ENCODE results near the gene GPC3.
A peak's percentile ranks its signal among the peaks of the same experiment; 100 is the strongest.
"Not testable (repeated sequence)": the region's sequence is repeated elsewhere in the genome, so short reads cannot be mapped to it uniquely, and the experiment has no call there.

GPC3 gene

DNA sequence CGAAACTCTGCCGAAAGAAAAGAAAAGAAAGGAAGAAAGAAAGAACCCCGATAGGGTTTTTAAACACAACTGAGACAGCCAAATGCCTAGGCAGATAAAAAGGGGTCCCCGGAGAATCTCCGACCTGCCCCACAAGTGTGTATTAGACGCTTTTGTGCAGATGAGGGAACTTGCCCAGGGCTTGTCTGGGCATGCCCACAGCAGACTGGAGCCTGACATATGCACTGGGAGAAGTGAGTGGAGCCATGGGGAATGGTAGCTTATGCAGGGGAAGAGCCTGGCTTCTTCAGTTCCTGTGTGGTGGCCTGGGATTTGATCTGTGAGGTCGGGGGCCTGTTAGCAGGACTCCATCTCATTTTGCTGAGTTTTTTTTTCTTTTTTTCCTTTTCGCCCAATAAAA is 199.0 kb downstream of the GPC3 start:
- no peaks in the 10 kb centered on the region for H3K9me3 Mint-ChIP-seq
- H3K27me3 Mint-ChIP-seq = no peaks in the 10 kb centered on the region
- no peak for ATAC-seq
- H3K27ac Mint-ChIP-seq = peak overlapping the region in 1 of 2 donors; percentile 19
- no peak overlapping the region for H3K4me3 Mint-ChIP-seq
- no peak for DNase-seq
- H3K4me1 Mint-ChIP-seq = no peaks in the 10 kb centered on the region

DNA sequence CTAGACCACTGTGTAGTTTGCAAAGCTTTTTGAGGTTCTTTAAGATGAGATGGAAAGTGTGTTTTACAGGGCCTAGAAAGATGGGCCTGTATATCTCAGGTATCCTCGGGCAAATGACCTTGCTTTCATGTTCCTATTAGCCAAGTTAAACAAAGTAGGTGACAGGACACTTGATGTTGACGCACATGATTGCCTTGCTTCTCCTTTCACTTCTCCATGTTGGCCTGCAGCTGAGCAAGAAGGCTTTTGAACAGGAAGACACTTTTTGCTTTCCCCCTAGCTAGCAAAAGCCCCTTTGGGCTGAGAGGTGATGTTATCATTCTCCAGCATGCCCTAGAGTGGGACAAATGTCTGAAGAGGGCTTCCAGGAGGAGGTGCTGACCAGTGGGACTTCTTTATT is 202.1 kb downstream of the GPC3 start:
- Mint-ChIP-seq H3K27me3 (no peaks in the 10 kb centered on the region), H3K4me1 (no peaks in the 10 kb centered on the region), H3K4me3 (no peak overlapping the region), H3K9me3 (no peaks in the 10 kb centered on the region), H3K27ac (no peak overlapping the region)
- no peak for ATAC-seq
- DNase-seq = no peak

DNA sequence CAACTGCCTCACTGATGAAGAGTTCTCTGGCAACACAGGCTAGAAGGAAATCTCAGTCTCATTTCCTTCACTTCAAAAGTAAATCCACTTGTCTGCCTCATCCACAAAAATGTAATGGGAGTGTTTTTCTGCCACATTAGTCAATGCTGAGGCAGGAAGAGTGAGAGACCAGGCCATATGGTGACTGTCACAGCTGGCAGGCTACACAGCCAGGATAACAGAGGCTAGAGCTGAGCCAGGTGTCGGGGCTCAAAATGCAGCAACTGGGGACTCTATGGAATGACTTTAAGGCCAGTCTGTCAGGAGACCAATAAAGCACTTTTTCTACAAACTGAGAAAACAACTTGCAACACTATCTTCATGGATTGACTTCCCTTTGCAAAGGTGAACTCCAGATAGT is 204.2 kb downstream of the GPC3 start:
- no peak overlapping the region for H3K4me3 Mint-ChIP-seq
- H3K4me1 Mint-ChIP-seq = no peaks in the 10 kb centered on the region
- DNase-seq (no peak), ATAC-seq (no peak)
- no peak overlapping the region for H3K27ac Mint-ChIP-seq
- no peaks in the 10 kb centered on the region for H3K27me3 Mint-ChIP-seq
- H3K9me3 Mint-ChIP-seq = no peaks in the 10 kb centered on the region

DNA sequence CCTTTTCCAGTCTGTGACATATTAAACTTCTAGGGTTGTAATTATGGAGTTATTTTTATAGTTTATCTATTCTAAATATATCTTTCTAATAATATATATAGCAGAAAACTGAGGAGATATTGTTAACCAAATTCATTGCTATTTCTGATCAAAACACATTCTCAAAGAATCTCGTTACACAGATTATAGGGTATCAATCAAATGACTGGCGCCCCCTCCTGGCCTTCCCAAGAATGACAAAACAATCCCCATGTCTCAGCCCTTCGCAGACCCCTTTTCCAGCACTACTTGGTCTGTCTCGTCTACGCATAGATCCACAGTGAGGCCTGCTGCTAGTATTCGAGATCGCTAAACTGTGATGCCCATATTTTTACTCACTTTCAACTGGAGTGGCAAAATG is 209.3 kb downstream of the GPC3 start:
- H3K4me1 Mint-ChIP-seq = no peaks in the 10 kb centered on the region
- no peaks in the 10 kb centered on the region for H3K9me3 Mint-ChIP-seq
- ATAC-seq (peak; percentile 50), DNase-seq (peak; percentile 15 to 18)
- H3K27me3 Mint-ChIP-seq = no peaks in the 10 kb centered on the region
- H3K27ac Mint-ChIP-seq = no peak overlapping the region
- H3K4me3 Mint-ChIP-seq = no peak overlapping the region

DNA sequence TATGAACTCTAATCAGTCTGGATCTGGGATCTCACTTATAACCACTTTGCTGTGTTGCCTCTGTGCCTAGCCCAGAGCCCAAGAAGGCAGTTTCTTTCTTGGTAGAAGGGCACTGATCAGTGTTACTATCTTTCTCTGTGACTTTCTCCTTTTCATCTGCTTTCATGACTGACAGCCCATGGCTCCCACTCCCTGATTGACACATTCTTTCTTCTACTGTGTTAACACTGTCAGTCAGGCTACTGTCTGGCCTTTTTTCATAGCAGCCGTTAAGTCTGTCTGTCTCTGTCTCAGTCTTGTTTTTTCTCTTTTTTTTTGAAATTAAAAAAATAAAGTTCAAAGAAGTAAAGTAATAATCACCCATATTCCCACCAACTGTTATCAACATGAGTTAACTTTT is 210.6 kb downstream of the GPC3 start:
- ATAC-seq (no peak), DNase-seq (no peak)
- H3K27me3 Mint-ChIP-seq = no peaks in the 10 kb centered on the region
- H3K4me1 Mint-ChIP-seq = no peaks in the 10 kb centered on the region
- H3K9me3 Mint-ChIP-seq = no peaks in the 10 kb centered on the region
- no peak overlapping the region for H3K4me3 Mint-ChIP-seq
- no peak overlapping the region for H3K27ac Mint-ChIP-seq

DNA sequence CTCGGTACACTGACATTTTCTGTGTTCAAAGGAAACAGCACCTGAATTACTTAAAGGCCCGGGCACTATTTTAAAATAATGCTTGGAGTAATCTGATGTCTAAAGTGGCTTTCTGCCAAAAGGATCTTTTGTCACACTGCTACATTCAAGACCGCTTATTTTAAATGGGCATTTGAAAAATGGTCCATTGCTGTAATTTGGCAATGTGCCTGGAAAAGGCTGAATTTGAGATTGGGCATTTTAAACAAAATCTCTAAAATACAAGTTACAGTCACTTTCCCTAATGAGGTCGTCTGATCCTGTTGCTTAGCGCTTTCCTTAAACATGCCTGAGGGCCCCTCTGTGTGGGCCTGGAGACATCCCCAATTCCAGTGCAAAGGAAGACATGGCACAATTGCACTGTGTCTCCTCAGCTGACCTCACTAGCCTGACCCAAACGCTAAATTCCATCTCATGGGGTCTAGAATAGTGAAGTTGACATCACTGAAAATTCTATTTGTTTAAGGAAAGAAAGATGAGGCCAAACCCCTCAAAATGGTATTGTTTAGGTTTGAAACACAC is 214.2 kb downstream of the GPC3 start:
- Mint-ChIP-seq H3K27me3 (no peaks in the 10 kb centered on the region), H3K4me1 (no peaks in the 10 kb centered on the region), H3K27ac (no peak overlapping the region), H3K4me3 (no peak overlapping the region), H3K9me3 (no peaks in the 10 kb centered on the region)
- DNase-seq = no peak
- no peak for ATAC-seq

DNA sequence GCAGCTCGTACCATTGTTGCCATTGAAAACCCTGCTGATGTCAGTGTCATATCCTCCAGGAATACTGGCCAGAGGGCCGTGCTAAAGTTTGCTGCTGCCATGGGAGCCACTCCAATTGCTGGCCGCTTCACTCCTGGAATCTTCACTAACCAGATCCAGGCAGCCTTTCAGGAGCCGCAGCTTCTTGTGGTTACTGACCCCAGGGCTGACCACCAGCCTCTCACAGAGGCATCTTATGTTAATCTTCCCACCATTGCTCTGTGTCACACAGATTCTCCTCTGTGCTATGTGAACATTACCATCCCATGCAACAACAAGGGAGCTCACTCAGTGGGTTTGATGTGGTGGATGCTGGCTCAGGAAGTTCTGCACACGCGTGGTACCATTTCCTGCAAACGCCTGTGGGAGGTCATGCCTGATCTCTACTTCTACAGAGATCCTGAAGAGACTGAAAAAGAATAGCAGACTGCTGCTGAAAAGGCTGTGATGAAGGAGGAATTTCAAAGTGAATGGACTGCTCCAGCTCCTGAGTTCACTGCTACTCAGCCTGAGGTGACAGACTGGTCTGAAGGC is 222.3 kb downstream of the GPC3 start:
- DNase-seq, H3K4me3 Mint-ChIP-seq: not testable (repeated sequence)

DNA sequence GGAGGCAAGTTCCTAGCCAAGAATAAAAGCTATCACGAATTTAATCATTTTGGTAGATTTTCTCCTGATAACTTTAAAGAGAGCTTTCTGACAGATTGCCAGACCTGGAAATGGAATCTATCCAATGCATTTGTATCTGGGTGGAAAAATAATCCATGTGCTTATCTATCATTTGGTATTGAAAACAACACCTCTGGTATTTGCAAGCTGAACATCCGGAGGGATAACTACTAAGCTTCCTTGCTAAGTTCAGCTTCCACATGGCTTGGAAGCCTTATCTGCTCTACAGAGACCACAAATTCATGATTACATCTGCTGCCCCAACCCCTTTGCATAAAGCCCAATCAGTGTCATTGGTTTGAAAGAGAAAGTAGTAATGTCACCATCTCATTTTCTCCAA is 230.7 kb downstream of the GPC3 start:
- Mint-ChIP-seq H3K4me3 (no peak overlapping the region), H3K27ac (no peak overlapping the region), H3K27me3 (no peaks in the 10 kb centered on the region), H3K4me1 (peaks cover 7% of the 10 kb centered on the region), H3K9me3 (no peaks in the 10 kb centered on the region)
- ATAC-seq = no peak
- DNase-seq = no peak

More for the DNA sequence above, 222.3 kb downstream of the GPC3 start:
- not testable (repeated sequence) for H3K27me3 Mint-ChIP-seq, H3K4me1 Mint-ChIP-seq, ATAC-seq, H3K9me3 Mint-ChIP-seq
- H3K27ac Mint-ChIP-seq = peak overlapping the region in 1 of 2 donors; percentile 86

DNA sequence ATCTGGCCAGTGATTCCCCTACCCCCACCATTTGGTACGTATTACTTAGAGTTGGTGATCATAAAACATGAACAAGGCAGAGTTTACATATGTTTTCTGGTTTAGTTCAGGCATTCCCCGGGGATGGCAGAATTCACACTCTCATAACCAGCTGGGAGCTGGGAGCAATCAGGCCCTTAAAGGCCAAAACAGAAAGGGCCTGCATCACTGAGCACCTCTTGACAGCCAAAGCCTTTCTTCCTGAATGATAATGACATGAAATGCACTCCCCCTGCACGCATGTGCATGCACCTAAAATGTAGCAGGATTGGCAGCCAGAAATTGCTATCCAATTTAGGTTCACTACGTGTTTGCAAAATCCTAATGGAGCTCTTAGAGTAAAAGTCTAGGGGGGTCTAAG is 235.4 kb downstream of the GPC3 start:
- DNase-seq (no peak), ATAC-seq (no peak)
- no peaks in the 10 kb centered on the region for H3K9me3 Mint-ChIP-seq
- H3K4me3 Mint-ChIP-seq = no peak overlapping the region
- peaks cover 30% of the 10 kb centered on the region for H3K4me1 Mint-ChIP-seq
- H3K27ac Mint-ChIP-seq = peak overlapping the region in 1 of 2 donors; percentile 84
- no peaks in the 10 kb centered on the region for H3K27me3 Mint-ChIP-seq

DNA sequence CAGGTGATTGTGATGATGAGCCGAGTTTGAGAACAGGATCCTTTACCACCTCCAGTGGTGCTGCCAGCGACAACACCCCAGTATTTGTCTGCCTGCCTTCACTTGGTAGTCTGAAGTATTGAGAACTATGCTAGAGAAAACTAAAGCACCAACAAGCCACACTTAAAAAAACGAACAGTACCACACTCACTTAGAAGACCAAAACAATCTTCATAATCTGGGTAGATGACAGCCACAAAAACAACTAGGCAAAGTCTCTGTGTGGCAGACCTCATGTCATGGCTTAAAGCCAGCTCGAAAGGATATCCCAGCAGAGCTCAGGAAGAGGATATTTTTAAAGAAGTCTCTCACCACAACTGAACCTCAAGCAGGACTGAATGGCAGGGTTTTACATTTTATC is 236.0 kb downstream of the GPC3 start:
- Mint-ChIP-seq H3K27ac (peak overlapping the region in 1 of 2 donors; percentile 84), H3K4me1 (peaks cover 35% of the 10 kb centered on the region), H3K9me3 (no peaks in the 10 kb centered on the region), H3K27me3 (no peaks in the 10 kb centered on the region), H3K4me3 (peak overlapping the region; percentile 17 to 42)
- DNase-seq (no peak), ATAC-seq (peak; percentile 33)

DNA sequence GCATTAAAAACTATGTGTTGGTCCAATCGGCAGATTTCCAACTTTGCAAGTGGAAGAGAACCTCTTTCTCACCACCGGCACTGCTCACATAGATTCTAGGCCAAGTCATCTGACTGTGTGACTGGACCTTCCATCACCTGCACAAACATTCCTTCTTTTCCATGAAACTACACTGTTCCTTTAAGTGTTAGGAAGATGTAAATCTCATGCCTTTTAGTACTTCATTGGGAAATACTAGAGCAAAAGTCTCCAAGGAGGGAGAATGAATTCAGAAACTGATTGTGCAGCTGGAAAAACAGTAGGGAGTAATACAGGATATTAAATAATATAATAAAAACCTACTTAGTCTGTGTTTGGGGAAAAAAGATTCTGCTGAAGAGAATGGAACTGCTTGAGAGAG is 238.2 kb downstream of the GPC3 start:
- H3K27me3 Mint-ChIP-seq = no peaks in the 10 kb centered on the region
- no peak overlapping the region for H3K27ac Mint-ChIP-seq
- H3K4me1 Mint-ChIP-seq = peaks cover 40% of the 10 kb centered on the region
- no peak overlapping the region for H3K4me3 Mint-ChIP-seq
- H3K9me3 Mint-ChIP-seq = no peaks in the 10 kb centered on the region
- DNase-seq (no peak), ATAC-seq (no peak)

DNA sequence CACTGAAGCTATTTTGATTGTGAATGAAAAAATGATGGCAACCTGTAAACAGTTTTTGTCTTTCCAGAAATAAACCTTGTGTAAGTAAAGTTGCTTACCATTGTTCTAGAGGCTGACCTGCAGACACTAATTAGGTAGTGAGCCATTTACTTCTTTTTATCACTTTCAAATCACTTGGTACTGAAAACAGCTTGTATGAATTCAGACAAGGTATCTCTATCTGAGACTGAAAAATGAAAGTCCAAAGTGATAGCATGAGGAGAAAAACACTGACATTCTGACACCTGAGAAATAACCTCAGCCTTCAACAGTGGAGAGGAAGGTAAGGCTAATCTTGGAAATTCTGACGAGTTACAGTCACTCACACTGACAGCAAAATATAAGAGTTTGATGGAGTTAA is 238.8 kb downstream of the GPC3 start:
- Mint-ChIP-seq H3K4me1 (peaks cover 40% of the 10 kb centered on the region), H3K9me3 (no peaks in the 10 kb centered on the region), H3K27me3 (no peaks in the 10 kb centered on the region), H3K27ac (peak overlapping the region in 1 of 2 donors; percentile 26), H3K4me3 (no peak overlapping the region)
- no peak for DNase-seq
- ATAC-seq = no peak

DNA sequence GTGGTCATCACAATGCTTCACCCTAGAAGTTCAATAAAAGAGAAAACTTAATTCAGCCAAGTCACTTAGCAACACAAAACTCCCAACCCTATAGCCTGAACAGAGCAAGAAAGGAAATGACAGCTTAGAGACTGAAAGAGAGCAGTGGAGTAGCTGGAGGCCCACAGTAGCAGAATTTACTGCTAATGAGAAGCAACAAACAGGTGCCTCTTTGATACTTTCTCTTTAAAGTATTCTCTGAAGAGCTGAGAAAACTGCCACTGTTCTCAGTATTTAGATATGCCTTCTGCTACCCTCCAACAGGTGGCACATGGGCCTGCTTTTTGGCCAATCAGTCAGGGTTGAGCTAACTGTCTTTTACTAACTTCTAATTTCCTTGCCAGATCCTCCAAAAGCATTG is 240.0 kb downstream of the GPC3 start:
- no peaks in the 10 kb centered on the region for H3K27me3 Mint-ChIP-seq
- DNase-seq = no peak
- H3K4me1 Mint-ChIP-seq = peaks cover 40% of the 10 kb centered on the region
- H3K9me3 Mint-ChIP-seq = no peaks in the 10 kb centered on the region
- no peak overlapping the region for H3K4me3 Mint-ChIP-seq
- no peak overlapping the region for H3K27ac Mint-ChIP-seq
- ATAC-seq = peak; percentile 68

DNA sequence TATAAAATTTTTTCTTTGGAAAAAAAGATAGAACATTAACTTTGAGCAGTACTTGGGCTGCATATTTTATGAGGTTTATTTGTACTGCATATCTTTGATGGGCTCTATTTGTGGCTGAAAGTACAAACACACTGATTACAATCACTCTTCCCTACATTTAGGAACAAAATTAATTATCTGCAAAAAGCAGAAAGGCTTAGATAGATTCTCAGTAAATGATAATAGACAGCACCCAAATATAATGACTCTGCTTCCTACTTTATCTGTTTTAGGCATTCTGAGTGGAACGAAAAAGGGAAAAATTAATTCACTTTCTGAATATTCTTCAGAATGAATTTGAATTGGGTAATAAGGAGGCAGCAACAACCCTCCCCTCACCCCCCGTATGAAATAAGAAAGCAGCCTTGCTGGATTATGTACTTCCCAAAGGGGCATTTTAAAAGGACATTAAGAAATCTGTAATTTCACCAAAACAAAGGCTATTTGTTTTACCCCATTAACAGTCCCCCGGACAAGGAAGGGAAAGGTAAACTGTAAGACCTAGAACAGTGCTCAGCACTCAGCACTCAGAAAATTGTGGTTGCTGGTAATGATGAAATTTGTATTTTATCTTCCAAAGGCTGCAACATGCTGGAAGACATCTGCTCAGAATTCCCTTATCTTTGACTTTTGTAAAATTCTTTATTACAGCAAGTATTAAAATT is 242.6 kb downstream of the GPC3 start:
- Mint-ChIP-seq H3K27me3 (no peaks in the 10 kb centered on the region), H3K4me1 (peaks cover 26% of the 10 kb centered on the region), H3K27ac (no peak overlapping the region), H3K4me3 (no peak overlapping the region), H3K9me3 (no peaks in the 10 kb centered on the region)
- DNase-seq (no peak), ATAC-seq (no peak)

DNA sequence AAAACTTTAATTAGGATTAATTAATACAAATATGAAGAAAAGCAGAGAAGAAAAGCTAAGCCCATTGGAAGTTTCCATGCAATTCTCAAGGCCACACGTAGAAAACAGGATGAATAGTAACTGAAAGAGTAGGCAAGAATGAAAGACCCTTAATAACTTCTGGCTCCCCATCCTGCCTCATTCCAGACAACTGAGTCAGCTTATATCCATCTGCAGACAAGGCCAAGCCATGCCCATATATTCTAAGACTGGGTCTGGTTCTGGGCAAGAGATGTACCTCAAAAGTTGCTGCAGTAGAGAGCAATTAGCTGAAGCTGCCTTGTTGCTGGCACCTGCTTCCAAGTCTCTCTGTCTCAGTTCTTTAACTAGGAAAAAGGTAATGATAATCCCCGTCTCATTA is 244.1 kb downstream of the GPC3 start:
- no peak overlapping the region for H3K27ac Mint-ChIP-seq
- no peaks in the 10 kb centered on the region for H3K9me3 Mint-ChIP-seq

DNA sequence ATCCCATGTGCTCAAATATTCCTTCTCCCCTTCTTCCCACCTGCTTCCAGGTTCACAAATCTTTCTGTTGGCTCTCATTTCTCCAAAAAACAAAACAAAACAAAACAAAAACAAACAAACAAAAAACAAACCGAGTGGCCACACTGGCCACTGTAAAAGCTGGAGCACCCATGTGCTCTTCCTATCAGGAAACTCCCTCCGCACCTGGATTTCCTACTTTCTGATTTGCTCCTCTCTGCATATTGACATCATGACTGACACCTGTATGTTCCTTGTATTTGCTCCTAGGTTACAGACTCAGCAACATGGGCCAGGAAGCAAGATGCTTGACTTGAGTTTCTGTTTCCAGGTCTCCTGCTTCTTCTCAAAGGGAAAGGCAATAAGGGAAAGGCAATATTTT is 258.8 kb downstream of the GPC3 start:
- Mint-ChIP-seq H3K27me3 (no peaks in the 10 kb centered on the region), H3K4me1 (peaks cover 16% of the 10 kb centered on the region), H3K9me3 (no peaks in the 10 kb centered on the region), H3K27ac (no peak overlapping the region), H3K4me3 (no peak overlapping the region)
- DNase-seq (no peak), ATAC-seq (no peak)

More for the DNA sequence above, 244.1 kb downstream of the GPC3 start:
- Mint-ChIP-seq H3K27me3 (no peaks in the 10 kb centered on the region), H3K4me3 (no peak overlapping the region), H3K4me1 (peaks cover 19% of the 10 kb centered on the region)
- DNase-seq (no peak), ATAC-seq (no peak)

Measured in stimulated activated naive CD8-positive, alpha-beta T cell treated with anti-CD3 and anti-CD28 coated beads, Interleukin-15, amount 100 ng/mL, for 72 hours (primary cell).